Measurements from ENCODE around the gene EPB41L4A.
A peak's percentile ranks its signal among the peaks of the same experiment; 100 is the strongest.
"Not testable (repeated sequence)": the region's sequence is repeated elsewhere in the genome, so short reads cannot be mapped to it uniquely, and the experiment has no call there.

Gene EPB41L4A

GRCh38 chr5:112419164-112419985, at the start of gene EPB41L4A:
Gene EPB41L4A, minus strand, starts transcription at chr5:112419277. Its CDS starts 238 bp downstream, at chr5:112419039.
- H3K4me3 ChIP-seq (ENCODE audit: low read depth, low read length) = peak within 1 kb of the TSS; percentile 78
- H3K4me1 ChIP-seq (ENCODE audit: control insufficient read depth, insufficient read depth, low read length) = peaks cover 8% of the 10 kb centered on the region
- no peaks in the 10 kb centered on the region for H3K36me3 ChIP-seq (ENCODE audit: control insufficient read depth, insufficient read depth, low read length)
- H3K27ac ChIP-seq (ENCODE audit: low read depth, low read length) = no peak within 1 kb of the TSS
- H3K9ac ChIP-seq (ENCODE audit: low read depth, low read length) = no peak within 1 kb of the TSS
- H3K27me3 ChIP-seq (ENCODE audit: control insufficient read depth, insufficient read depth, low read length) = peaks cover 54% of the 10 kb centered on the region
- H3K9me3 ChIP-seq (ENCODE audit: control insufficient read depth, insufficient read depth, low read length) = no peaks in the 10 kb centered on the region

GRCh38 chr5:112467485-112467884, 48.4 kb upstream of the EPB41L4A start:
- Histone ChIP-seq H3K4me3 (ENCODE audit: low read depth, low read length) (no peak overlapping the region), H3K36me3 (ENCODE audit: control insufficient read depth, insufficient read depth, low read length) (no peaks in the 10 kb centered on the region), H3K27me3 (ENCODE audit: control insufficient read depth, insufficient read depth, low read length) (no peaks in the 10 kb centered on the region), H3K9me3 (ENCODE audit: control insufficient read depth, insufficient read depth, low read length) (peaks cover 9% of the 10 kb centered on the region), H3K4me1 (ENCODE audit: control insufficient read depth, insufficient read depth, low read length) (no peaks in the 10 kb centered on the region), H3K27ac (ENCODE audit: low read depth, low read length) (no peak overlapping the region), H3K9ac (ENCODE audit: low read depth, low read length) (no peak overlapping the region)

- not testable (repeated sequence) for H3K27me3 ChIP-seq (ENCODE audit: control insufficient read depth, insufficient read depth, low read length); H3K9me3 ChIP-seq (ENCODE audit: control insufficient read depth, insufficient read depth, low read length); H3K9ac ChIP-seq (ENCODE audit: low read depth, low read length); H3K4me3 ChIP-seq (ENCODE audit: low read depth, low read length); H3K36me3 ChIP-seq (ENCODE audit: control insufficient read depth, insufficient read depth, low read length); H3K27ac ChIP-seq (ENCODE audit: low read depth, low read length); H3K4me1 ChIP-seq (ENCODE audit: control insufficient read depth, insufficient read depth, low read length)
Observed at GRCh38 chr5:112466261-112466660, 47.2 kb upstream of the EPB41L4A start.

- H3K27ac ChIP-seq (ENCODE audit: low read depth, low read length); H3K9me3 ChIP-seq (ENCODE audit: control insufficient read depth, insufficient read depth, low read length); H3K27me3 ChIP-seq (ENCODE audit: control insufficient read depth, insufficient read depth, low read length); H3K4me1 ChIP-seq (ENCODE audit: control insufficient read depth, insufficient read depth, low read length); H3K4me3 ChIP-seq (ENCODE audit: low read depth, low read length); H3K36me3 ChIP-seq (ENCODE audit: control insufficient read depth, insufficient read depth, low read length); H3K9ac ChIP-seq (ENCODE audit: low read depth, low read length): not testable (repeated sequence)
Observed at GRCh38 chr5:112447187-112447760, 28.2 kb upstream of the EPB41L4A start.

- Histone ChIP-seq H3K4me3 (ENCODE audit: low read depth, low read length) (no peak overlapping the region), H3K27me3 (ENCODE audit: control insufficient read depth, insufficient read depth, low read length) (no peaks in the 10 kb centered on the region), H3K9me3 (ENCODE audit: control insufficient read depth, insufficient read depth, low read length) (no peaks in the 10 kb centered on the region), H3K27ac (ENCODE audit: low read depth, low read length) (no peak overlapping the region), H3K9ac (ENCODE audit: low read depth, low read length) (no peak overlapping the region), H3K36me3 (ENCODE audit: control insufficient read depth, insufficient read depth, low read length) (no peaks in the 10 kb centered on the region), H3K4me1 (ENCODE audit: control insufficient read depth, insufficient read depth, low read length) (peaks cover 8% of the 10 kb centered on the region; the same call in 1 of the 2 replicates)
Observed at GRCh38 chr5:112445626-112446350, 26.7 kb upstream of the EPB41L4A start.

- not testable (repeated sequence) for H3K4me1 ChIP-seq (ENCODE audit: control insufficient read depth, insufficient read depth, low read length); H3K4me3 ChIP-seq (ENCODE audit: low read depth, low read length); H3K9me3 ChIP-seq (ENCODE audit: control insufficient read depth, insufficient read depth, low read length); H3K9ac ChIP-seq (ENCODE audit: low read depth, low read length); H3K27me3 ChIP-seq (ENCODE audit: control insufficient read depth, insufficient read depth, low read length); H3K36me3 ChIP-seq (ENCODE audit: control insufficient read depth, insufficient read depth, low read length); H3K27ac ChIP-seq (ENCODE audit: low read depth, low read length)
Observed at GRCh38 chr5:112443932-112444331, 24.9 kb upstream of the EPB41L4A start.

GRCh38 chr5:112440031-112440430, 21.0 kb upstream of the EPB41L4A start:
- Histone ChIP-seq H3K9me3 (ENCODE audit: control insufficient read depth, insufficient read depth, low read length) (no peaks in the 10 kb centered on the region), H3K36me3 (ENCODE audit: control insufficient read depth, insufficient read depth, low read length) (no peaks in the 10 kb centered on the region), H3K9ac (ENCODE audit: low read depth, low read length) (no peak overlapping the region), H3K4me1 (ENCODE audit: control insufficient read depth, insufficient read depth, low read length) (peaks cover 8% of the 10 kb centered on the region; the same call in 1 of the 2 replicates), H3K4me3 (ENCODE audit: low read depth, low read length) (no peak overlapping the region), H3K27ac (ENCODE audit: low read depth, low read length) (no peak overlapping the region), H3K27me3 (ENCODE audit: control insufficient read depth, insufficient read depth, low read length) (no peaks in the 10 kb centered on the region)

GRCh38 chr5:112436144-112436543, 17.1 kb upstream of the EPB41L4A start:
- Histone ChIP-seq H3K36me3 (ENCODE audit: control insufficient read depth, insufficient read depth, low read length) (no peaks in the 10 kb centered on the region), H3K27ac (ENCODE audit: low read depth, low read length) (no peak overlapping the region), H3K9me3 (ENCODE audit: control insufficient read depth, insufficient read depth, low read length) (peaks cover 10% of the 10 kb centered on the region; the same call in 1 of the 2 replicates), H3K27me3 (ENCODE audit: control insufficient read depth, insufficient read depth, low read length) (no peaks in the 10 kb centered on the region), H3K4me1 (ENCODE audit: control insufficient read depth, insufficient read depth, low read length) (no peaks in the 10 kb centered on the region), H3K4me3 (ENCODE audit: low read depth, low read length) (no peak overlapping the region), H3K9ac (ENCODE audit: low read depth, low read length) (no peak overlapping the region)

GRCh38 chr5:112434641-112435040, 15.6 kb upstream of the EPB41L4A start:
- Histone ChIP-seq H3K4me3 (ENCODE audit: low read depth, low read length) (no peak overlapping the region), H3K27ac (ENCODE audit: low read depth, low read length) (no peak overlapping the region), H3K4me1 (ENCODE audit: control insufficient read depth, insufficient read depth, low read length) (no peaks in the 10 kb centered on the region)

GRCh38 chr5:112426202-112426601, 7.1 kb upstream of the EPB41L4A start:
- not testable (repeated sequence) for H3K4me3 ChIP-seq (ENCODE audit: low read depth, low read length); H3K27me3 ChIP-seq (ENCODE audit: control insufficient read depth, insufficient read depth, low read length); H3K27ac ChIP-seq (ENCODE audit: low read depth, low read length); H3K4me1 ChIP-seq (ENCODE audit: control insufficient read depth, insufficient read depth, low read length); H3K9ac ChIP-seq (ENCODE audit: low read depth, low read length); H3K36me3 ChIP-seq (ENCODE audit: control insufficient read depth, insufficient read depth, low read length); H3K9me3 ChIP-seq (ENCODE audit: control insufficient read depth, insufficient read depth, low read length)

More at GRCh38 chr5:112434641-112435040, 15.6 kb upstream of the EPB41L4A start:
- Histone ChIP-seq H3K27me3 (ENCODE audit: control insufficient read depth, insufficient read depth, low read length) (no peaks in the 10 kb centered on the region), H3K9ac (ENCODE audit: low read depth, low read length) (no peak overlapping the region), H3K36me3 (ENCODE audit: control insufficient read depth, insufficient read depth, low read length) (no peaks in the 10 kb centered on the region), H3K9me3 (ENCODE audit: control insufficient read depth, insufficient read depth, low read length) (peaks cover 10% of the 10 kb centered on the region; the same call in 1 of the 2 replicates)

Data from HUES48 (cell line).